ENCODE results near the gene GOLT1A. TPM values are rescaled to one million over a fixed set of nuclear protein-coding genes. Genes with fewer than 3 reads are reported as not detected.

The GOLT1A gene
- total RNA-seq, 6 experiments from 2014 or later, result not detected

DNA sequence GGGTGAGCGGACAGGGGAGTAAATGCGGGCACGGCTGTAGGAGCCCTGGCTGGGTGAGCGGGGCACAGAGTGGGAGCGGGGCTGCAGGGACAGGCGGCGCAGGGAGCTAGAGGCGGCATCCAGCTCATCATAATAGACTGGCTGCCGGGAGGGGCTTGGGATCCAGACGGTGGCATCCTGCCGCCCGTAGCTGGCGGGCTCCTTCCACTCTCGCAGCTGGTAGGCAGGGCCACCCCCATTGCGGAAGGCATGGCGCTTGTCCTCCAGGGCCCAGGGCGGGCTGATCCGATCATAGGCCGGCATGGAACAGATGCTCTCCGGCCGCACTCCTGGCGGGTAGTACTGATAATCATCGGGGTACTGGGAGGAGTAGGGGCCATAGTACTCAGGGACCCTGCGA is 43.7 kb upstream of the GOLT1A start:
- Mint-ChIP-seq H3K27me3 (ENCODE audit: insufficient read depth) (peaks cover 3% of the 10 kb centered on the region), H3K36me3 (ENCODE audit: low read depth) (no peaks in the 10 kb centered on the region), H3K27ac (no peak overlapping the region), H3K4me3 (no peak overlapping the region), H3K4me1 (ENCODE audit: low read depth) (peaks cover 41% of the 10 kb centered on the region), H3K9me3 (no peaks in the 10 kb centered on the region)
- TF ChIP-seq, protein P1, sequence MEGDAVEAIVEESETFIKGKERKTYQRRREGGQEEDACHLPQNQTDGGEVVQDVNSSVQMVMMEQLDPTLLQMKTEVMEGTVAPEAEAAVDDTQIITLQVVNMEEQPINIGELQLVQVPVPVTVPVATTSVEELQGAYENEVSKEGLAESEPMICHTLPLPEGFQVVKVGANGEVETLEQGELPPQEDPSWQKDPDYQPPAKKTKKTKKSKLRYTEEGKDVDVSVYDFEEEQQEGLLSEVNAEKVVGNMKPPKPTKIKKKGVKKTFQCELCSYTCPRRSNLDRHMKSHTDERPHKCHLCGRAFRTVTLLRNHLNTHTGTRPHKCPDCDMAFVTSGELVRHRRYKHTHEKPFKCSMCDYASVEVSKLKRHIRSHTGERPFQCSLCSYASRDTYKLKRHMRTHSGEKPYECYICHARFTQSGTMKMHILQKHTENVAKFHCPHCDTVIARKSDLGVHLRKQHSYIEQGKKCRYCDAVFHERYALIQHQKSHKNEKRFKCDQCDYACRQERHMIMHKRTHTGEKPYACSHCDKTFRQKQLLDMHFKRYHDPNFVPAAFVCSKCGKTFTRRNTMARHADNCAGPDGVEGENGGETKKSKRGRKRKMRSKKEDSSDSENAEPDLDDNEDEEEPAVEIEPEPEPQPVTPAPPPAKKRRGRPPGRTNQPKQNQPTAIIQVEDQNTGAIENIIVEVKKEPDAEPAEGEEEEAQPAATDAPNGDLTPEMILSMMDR (IDR thresholded peaks at IDR 0.05), result no peak
- no peak for DNase-seq

DNA sequence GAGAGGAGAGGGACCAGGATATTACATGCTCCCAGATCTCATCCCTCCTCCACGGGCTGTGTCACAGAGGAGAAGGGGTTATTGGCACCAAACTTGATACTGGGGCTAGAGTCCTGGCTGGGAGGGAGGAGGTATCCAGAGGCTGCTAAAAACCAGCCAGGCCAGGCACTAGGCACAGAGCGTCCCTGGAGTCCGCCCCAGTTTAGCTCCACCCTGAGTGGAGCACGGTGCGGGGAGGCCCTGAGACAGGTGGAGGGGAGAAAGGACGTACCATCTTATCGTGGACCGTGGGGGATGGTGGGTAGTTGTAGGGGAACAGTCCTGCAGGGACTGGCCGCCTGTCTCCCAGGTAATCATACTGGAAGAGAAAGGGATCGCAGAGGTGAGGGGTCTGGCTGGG is 42.7 kb upstream of the GOLT1A start:
- Mint-ChIP-seq H3K36me3 (ENCODE audit: low read depth) (no peaks in the 10 kb centered on the region), H3K9me3 (no peaks in the 10 kb centered on the region), H3K27me3 (ENCODE audit: insufficient read depth) (peaks cover under 1% of the 10 kb centered on the region; the same call in 1 of the 2 replicates), H3K27ac (no peak overlapping the region), H3K4me3 (no peak overlapping the region), H3K4me1 (ENCODE audit: low read depth) (peaks cover 31% of the 10 kb centered on the region)
- TF ChIP-seq, protein P1 (IDR thresholded peaks at IDR 0.05), result no peak
- no peak for DNase-seq

DNA sequence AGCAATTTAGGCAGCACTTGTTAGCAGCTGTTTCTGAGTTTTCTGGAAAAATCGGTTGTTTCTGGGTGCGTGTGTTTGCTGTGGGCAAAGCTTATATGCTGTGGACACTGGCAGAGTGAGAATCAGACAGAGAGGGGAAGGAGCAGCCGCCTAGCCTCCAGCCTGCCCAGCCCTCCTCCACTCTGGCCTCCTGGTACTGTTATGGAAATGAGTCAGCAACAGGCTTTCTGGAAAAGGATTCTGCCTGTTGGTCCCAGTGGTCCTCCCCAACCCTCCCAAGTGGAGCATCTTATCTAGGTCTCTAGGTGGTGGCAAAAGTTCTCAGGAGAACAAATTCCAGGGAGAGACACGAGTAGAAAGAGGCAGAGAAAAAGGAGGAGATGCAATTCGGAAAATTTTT is 42.2 kb upstream of the GOLT1A start:
- peaks cover 6% of the 10 kb centered on the region for H3K27me3 Mint-ChIP-seq (ENCODE audit: insufficient read depth)
- no peaks in the 10 kb centered on the region for H3K9me3 Mint-ChIP-seq
- H3K36me3 Mint-ChIP-seq (ENCODE audit: low read depth), result no peaks in the 10 kb centered on the region
- peak; percentile 26 for DNase-seq
- no peak overlapping the region for H3K4me3 Mint-ChIP-seq
- no peak overlapping the region for H3K27ac Mint-ChIP-seq
- H3K4me1 Mint-ChIP-seq (ENCODE audit: low read depth), result peaks cover 31% of the 10 kb centered on the region
- TF ChIP-seq, protein P1 (IDR thresholded peaks at IDR 0.05), result no peak

DNA sequence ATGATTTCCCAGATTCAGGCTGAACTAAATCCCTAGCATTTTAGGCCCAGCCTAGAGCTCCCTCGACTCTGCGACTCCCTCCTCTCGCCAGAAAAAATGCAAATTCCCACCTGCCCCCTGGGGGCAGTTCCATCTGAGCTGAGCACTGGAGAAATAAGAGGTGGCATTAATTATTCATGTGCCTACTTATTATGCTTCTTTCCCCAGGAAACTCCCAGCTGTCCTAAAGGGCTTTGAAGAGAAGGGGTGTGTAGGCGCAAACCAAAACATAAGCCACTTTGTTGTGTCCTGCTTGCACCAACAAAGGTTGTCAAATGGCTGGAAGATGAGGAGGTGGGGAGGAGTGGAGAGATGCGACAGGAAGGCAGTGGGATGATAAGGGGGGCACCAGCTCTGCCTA is 41.4 kb upstream of the GOLT1A start:
- Mint-ChIP-seq H3K9me3 (no peaks in the 10 kb centered on the region), H3K27me3 (ENCODE audit: insufficient read depth) (peaks cover 10% of the 10 kb centered on the region), H3K4me3 (no peak overlapping the region), H3K27ac (no peak overlapping the region), H3K4me1 (ENCODE audit: low read depth) (peaks cover 38% of the 10 kb centered on the region), H3K36me3 (ENCODE audit: low read depth) (no peaks in the 10 kb centered on the region)
- TF ChIP-seq, protein P1 (IDR thresholded peaks at IDR 0.05), result 0 out of 2 replicates have a peak, but pooled peaks have one; percentile 9
- DNase-seq, result no peak

DNA sequence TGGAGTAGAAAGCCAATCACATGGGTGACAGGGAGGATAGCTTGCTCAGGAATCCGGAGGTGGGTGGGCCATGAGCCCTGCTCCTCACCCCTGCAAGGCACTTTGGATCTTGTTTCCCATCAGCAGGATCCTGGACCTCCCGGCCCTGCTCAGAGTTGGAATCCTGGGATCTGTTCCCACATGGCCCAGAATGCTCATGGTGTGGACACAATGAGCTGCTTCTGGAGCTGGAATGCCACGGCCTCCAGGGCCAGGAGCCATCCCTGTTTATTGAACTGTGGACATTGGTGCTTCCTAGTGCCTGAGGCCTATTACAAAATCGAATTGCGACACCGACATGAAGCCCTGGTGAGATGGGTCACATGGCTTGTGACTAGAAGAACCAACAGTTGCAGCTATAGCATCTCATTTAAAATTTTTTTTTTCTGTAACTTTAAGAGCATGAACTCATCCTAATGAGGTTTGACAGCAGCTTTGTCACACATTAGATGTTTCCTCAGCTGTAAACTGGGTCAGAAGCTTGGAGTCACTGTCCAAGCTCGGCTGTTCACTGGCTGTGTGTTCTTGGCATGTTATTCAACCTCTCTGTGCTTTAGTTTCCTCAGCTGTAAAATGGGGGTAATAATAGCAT is 40.4 kb upstream of the GOLT1A start:
- peaks cover 16% of the 10 kb centered on the region for H3K27me3 Mint-ChIP-seq (ENCODE audit: insufficient read depth)
- H3K36me3 Mint-ChIP-seq (ENCODE audit: low read depth), result no peaks in the 10 kb centered on the region
- no peaks in the 10 kb centered on the region for H3K9me3 Mint-ChIP-seq
- H3K4me1 Mint-ChIP-seq (ENCODE audit: low read depth), result peaks cover 38% of the 10 kb centered on the region
- TF ChIP-seq, protein P1 (IDR thresholded peaks at IDR 0.05), result no peak
- DNase-seq, result peak; percentile 71
- H3K4me3 Mint-ChIP-seq, result no peak overlapping the region
- H3K27ac Mint-ChIP-seq, result no peak overlapping the region
